Esophagus squamous epithelium (tissue), 5 donors: Measurements from ENCODE around the gene RAPGEF3. TPM values are rescaled to one million over a fixed set of nuclear protein-coding genes. Genes with fewer than 3 reads are reported as not detected.

ENCODE experiments used
- DNase-seq: peaks from one replicate; lab custom pipeline; 2025; lab: John Stamatoyannopoulos, UW
- H3K27ac ChIP-seq, 4 donors: fragments of 200-600 bp; sonication (generic); one replicate each; pipeline ENCODE4 v1.5.1; 2016 to 2019; ENCODE audit warnings: mild to moderate bottlenecking in 1 of 4
- H3K27me3 ChIP-seq, 4 donors: fragments of 200-600 bp; sonication (generic); 1 replicate in 3 of 4; 2 replicates in 1 of 4; pipeline versions ENCODE4 v1.5.1 to v1.6.0; 2017 to 2021; ENCODE audit warnings: antibody characterized with exemption in 1 of 4
- H3K36me3 ChIP-seq, 3 donors: fragments of 200-600 bp; sonication (generic); one replicate each; pipeline ENCODE4 v1.5.1; 2016 to 2019
- H3K4me1 ChIP-seq, 3 donors: fragments of 200-600 bp; sonication (generic); one replicate each; pipeline ENCODE4 v1.5.1; 2017 to 2019
- H3K4me3 ChIP-seq, 4 donors: fragments of 200-600 bp; sonication (generic); 1 replicate in 3 of 4; 2 replicates in 1 of 4; pipeline ENCODE4 v1.5.1; 2016 to 2019; ENCODE audit warnings: mild to moderate bottlenecking in 2 of 4, moderate library complexity in 1 of 4
- H3K9me3 ChIP-seq, 3 donors: fragments of 200-600 bp; sonication (generic); one replicate each; pipeline ENCODE4 v1.5.1; 2016 to 2019
- POLR2A ChIP-seq, 4 donors: fragments of 450-650 bp; IDR thresholded peaks; one replicate each; pipeline ENCODE4 v1.6.1; 2017; ENCODE audit warnings: antibody characterized with exemption in 4 of 4, mild to moderate bottlenecking in 4 of 4, moderate library complexity in 3 of 4
- WGBS, 2 donors: methylation state at CpG; one replicate each; pipeline ENCODE4 v1.1.5; 2018; 5-methylcytosine and 5-hydroxymethylcytosine counted together
- intact Hi-C: fragments of 100-400 bp; cut with DNase I; formaldehyde crosslinking; loops from one replicate; pipeline ENCODE4 v1.15.0; 2022
- total RNA-seq, 4 donors: library from RNA; depleted of rRNA; stranded (reverse); fragments of >200 nt; gene quantifications; one replicate each; pipeline ENCODE4 v1.1.0, GENCODE V29; 2016
- TF ChIP-seq, protein P1 (sequence below), 6 experiments: fragments of 450-650 bp in 4 of 6; fragments of 200-600 bp in 2 of 6; sonication (generic) in 2 of 6; IDR thresholded peaks; one replicate each; pipeline ENCODE4 v1.5.1; 2016 to 2019; ENCODE audit warnings: antibody characterized with exemption in 6 of 6, mild to moderate bottlenecking in 4 of 6, moderate library complexity in 4 of 6
- donor health status: DM: yes; HTN: yes; CAD: no.

Gene RAPGEF3
- total RNA-seq, 4 donors from 2014 or later = 12.9 to 39.3 (median 22.5) TPM

DNA sequence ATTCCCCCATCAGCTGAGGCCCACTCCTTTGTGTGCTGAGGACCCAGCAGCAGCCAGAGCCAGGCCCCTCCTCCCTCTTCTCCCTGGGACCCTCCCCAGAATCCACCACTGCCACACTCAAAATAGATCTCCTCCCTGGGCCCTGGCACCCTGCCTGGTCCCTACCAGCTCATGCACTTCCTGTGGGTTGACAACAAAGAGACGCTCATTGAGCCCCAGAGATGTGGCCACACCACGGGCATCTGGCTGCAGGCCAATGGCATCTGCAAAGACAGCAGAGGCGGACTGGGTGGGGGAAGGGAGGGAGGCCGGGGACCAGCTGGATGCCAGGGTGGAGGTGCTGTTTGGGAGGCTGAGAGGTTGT lies 17.4 kb downstream of the RAPGEF3 start:
- intact Hi-C loops = loop anchor here (5.0 to 10.0 kb wide), 2 partner anchors 36 to 93 kb away; no protein-coding TSS in a partner anchor
- H3K27me3 ChIP-seq = no peaks in the 10 kb centered on the region
- WGBS, 2 donors = 0 to 19% methylated on average over 1 to 2 of the region's 4 CpGs
- peaks cover 0 to 8% (median 3%) of the 10 kb centered on the region in 3 donors for H3K36me3 ChIP-seq
- H3K4me1 ChIP-seq = peaks cover 38 to 79% (median 41%) of the 10 kb centered on the region in 3 donors
- DNase-seq = no peak
- peak overlapping the region in 3 of 4 donors; percentile 5 to 63 (median 54) for H3K27ac ChIP-seq
- TF ChIP-seq, protein P1, sequence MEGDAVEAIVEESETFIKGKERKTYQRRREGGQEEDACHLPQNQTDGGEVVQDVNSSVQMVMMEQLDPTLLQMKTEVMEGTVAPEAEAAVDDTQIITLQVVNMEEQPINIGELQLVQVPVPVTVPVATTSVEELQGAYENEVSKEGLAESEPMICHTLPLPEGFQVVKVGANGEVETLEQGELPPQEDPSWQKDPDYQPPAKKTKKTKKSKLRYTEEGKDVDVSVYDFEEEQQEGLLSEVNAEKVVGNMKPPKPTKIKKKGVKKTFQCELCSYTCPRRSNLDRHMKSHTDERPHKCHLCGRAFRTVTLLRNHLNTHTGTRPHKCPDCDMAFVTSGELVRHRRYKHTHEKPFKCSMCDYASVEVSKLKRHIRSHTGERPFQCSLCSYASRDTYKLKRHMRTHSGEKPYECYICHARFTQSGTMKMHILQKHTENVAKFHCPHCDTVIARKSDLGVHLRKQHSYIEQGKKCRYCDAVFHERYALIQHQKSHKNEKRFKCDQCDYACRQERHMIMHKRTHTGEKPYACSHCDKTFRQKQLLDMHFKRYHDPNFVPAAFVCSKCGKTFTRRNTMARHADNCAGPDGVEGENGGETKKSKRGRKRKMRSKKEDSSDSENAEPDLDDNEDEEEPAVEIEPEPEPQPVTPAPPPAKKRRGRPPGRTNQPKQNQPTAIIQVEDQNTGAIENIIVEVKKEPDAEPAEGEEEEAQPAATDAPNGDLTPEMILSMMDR (IDR thresholded peaks at IDR 0.05) = no peak
- TF ChIP-seq POLR2A (IDR thresholded peaks at IDR 0.05) = no peak
- H3K9me3 ChIP-seq = no peaks in the 10 kb centered on the region
- H3K4me3 ChIP-seq = no peak overlapping the region

DNA sequence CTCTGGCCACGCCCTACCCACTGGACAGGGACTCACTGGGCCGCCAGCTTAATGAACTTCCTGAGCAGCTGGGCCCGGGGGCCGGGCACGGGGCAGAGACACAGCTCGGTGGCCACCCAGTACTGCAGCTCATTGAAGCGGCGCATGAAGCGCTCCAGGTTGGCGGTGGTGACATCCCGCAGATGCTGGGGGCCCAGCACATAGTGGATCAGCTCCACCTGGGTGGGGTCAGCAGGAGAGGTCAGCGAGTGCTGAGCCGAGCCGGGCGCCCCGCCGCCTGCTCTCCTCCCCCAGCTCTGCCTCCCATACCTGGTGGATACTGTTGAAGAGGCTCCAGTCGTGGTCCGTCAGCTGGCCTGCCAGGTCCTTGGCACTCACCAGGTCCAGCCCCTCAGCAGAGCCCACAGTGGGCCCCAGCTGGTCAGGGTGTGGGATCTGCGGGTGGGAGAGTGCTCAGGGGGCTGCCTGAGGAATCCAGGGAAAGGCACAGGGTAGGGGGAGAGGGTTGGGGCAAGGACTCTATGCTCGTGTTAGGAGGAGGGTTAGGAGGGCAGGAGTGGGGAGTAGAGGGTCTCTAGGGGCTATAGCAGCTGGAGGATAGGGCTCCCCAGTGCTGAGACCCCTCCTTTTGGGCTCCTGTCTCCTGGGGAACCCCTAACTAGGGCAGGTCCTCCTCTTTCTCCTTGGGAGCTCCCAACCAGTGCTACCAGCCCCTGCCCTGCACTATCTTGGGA lies 17.9 kb downstream of the RAPGEF3 start:
- no peak overlapping the region for H3K4me3 ChIP-seq
- intact Hi-C loops = loop anchor here (5.0 to 10.0 kb wide), 2 partner anchors 37 to 94 kb away; no protein-coding TSS in a partner anchor
- peaks cover 43 to 84% (median 46%) of the 10 kb centered on the region in 3 donors for H3K4me1 ChIP-seq
- H3K9me3 ChIP-seq = no peaks in the 10 kb centered on the region
- TF ChIP-seq POLR2A (IDR thresholded peaks at IDR 0.05) = no peak
- TF ChIP-seq, protein P1 (IDR thresholded peaks at IDR 0.05) = no peak
- H3K27me3 ChIP-seq = no peaks in the 10 kb centered on the region
- peak overlapping the region in 3 of 4 donors; percentile 27 to 63 (median 54) for H3K27ac ChIP-seq
- no peak for DNase-seq
- WGBS, 2 donors = 63 to 75% methylated on average over 6 of the region's 21 CpGs
- H3K36me3 ChIP-seq = peaks cover 0 to 7% (median 0%) of the 10 kb centered on the region in 3 donors

DNA sequence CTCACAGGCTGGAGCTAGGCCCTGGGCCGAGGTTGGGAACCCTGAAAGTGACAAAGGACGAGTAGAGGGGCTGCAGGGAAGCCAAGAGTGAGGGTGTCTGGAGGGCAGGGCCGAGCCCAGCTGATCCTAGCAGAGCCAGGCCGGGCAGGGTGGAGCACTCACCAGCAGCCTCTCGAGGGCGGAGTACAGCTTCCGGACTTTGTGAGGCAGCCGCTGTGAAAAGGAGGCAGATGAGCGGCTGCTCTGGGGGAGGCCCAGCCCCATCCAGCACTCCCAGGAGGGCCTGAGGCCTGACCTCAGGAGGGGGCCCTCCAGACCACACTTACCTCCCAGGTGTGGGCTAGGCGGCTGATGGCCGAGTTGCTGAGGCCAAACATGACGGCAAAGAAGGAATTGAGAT lies 18.7 kb downstream of the RAPGEF3 start:
- H3K27ac ChIP-seq = peak overlapping the region in 3 of 4 donors; percentile 27 to 63 (median 54)
- peaks cover 0 to 7% (median 0%) of the 10 kb centered on the region in 3 donors for H3K36me3 ChIP-seq
- intact Hi-C loops = loop anchor here (5.0 to 10.0 kb wide), 2 partner anchors 37 to 95 kb away; no protein-coding TSS in a partner anchor
- no peaks in the 10 kb centered on the region for H3K9me3 ChIP-seq
- no peaks in the 10 kb centered on the region for H3K27me3 ChIP-seq
- peaks cover 45 to 92% (median 54%) of the 10 kb centered on the region in 3 donors for H3K4me1 ChIP-seq
- no peak for DNase-seq
- WGBS, 2 donors = 59 to 60% methylated on average over 6 to 7 of the region's 12 CpGs
- TF ChIP-seq, protein P1 (IDR thresholded peaks at IDR 0.05) = no peak
- no peak for TF ChIP-seq POLR2A (IDR thresholded peaks at IDR 0.05)
- no peak overlapping the region for H3K4me3 ChIP-seq

DNA sequence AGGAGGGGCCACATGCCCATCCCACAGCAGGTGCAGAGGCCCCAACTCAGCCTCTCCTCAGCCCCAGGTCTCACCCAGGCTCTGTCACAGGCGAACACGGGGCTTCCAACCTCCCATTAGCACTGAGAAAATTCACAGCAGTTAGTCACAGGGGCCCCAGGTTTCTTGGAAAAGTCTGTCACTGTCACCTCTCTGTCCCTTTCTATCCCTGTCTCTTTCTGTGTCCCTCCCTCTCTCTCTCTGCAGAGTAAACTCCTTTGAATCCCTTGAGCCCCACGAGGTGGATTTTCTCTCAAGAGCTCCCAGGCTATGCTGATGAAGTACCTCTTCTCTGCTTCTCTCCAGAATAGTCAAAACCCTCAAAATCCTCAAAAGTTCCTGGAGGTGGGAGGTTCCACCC lies 19.4 kb downstream of the RAPGEF3 start:
- intact Hi-C loops = no loop called here
- 88 to 96% methylated on average over 3 of the region's 3 CpGs for WGBS, 2 donors
- no peak for TF ChIP-seq POLR2A (IDR thresholded peaks at IDR 0.05)
- TF ChIP-seq, protein P1 (IDR thresholded peaks at IDR 0.05) = no peak
- Histone ChIP-seq H3K36me3 (peaks cover 0 to 7% (median 0%) of the 10 kb centered on the region in 3 donors), H3K4me1 (peaks cover 44 to 93% (median 61%) of the 10 kb centered on the region in 3 donors), H3K27ac (peak overlapping the region in 2 of 4 donors; percentile 27 to 63), H3K9me3 (no peaks in the 10 kb centered on the region), H3K4me3 (no peak overlapping the region), H3K27me3 (no peaks in the 10 kb centered on the region)
- DNase-seq = no peak
